GM21447 (cell line): ENCODE results near the gene TOMM7.
"Not testable (repeated sequence)": the region's sequence is repeated elsewhere in the genome, so short reads cannot be mapped to it uniquely, and the experiment has no call there.

Source experiments
- ATAC-seq: cut with Tn5 transposase; IDR thresholded peaks from one replicate; pipeline ENCODE4 v1.9.1; 2021; ENCODE audit not compliant: unreplicated experiment

Gene TOMM7

GRCh38 chr7:22853674-22854157 lies 31.1 kb upstream of the TOMM7 start:
- peak; percentile 22 for ATAC-seq

- ATAC-seq: no peak
These were observed 30.5 kb upstream of the TOMM7 start for GRCh38 chr7:22853138-22853537.

- no peak for ATAC-seq
These were observed 28.5 kb upstream of the TOMM7 start for GRCh38 chr7:22851145-22851544.

- not testable (repeated sequence) for ATAC-seq
These were observed 27.7 kb upstream of the TOMM7 start for GRCh38 chr7:22850394-22850793.

- no peak for ATAC-seq
These were observed 27.0 kb upstream of the TOMM7 start for GRCh38 chr7:22849662-22850061.

- ATAC-seq: no peak
These were observed 26.5 kb upstream of the TOMM7 start for GRCh38 chr7:22849172-22849571.

GRCh38 chr7:22846961-22847360 lies 24.3 kb upstream of the TOMM7 start:
- no peak for ATAC-seq

- ATAC-seq: no peak
These were observed 22.7 kb upstream of the TOMM7 start for GRCh38 chr7:22845221-22845834.

- no peak for ATAC-seq
These were observed 21.1 kb upstream of the TOMM7 start for GRCh38 chr7:22843681-22844309.

- ATAC-seq: no peak
These were observed 20.3 kb upstream of the TOMM7 start for GRCh38 chr7:22842973-22843372.

GRCh38 chr7:22842383-22842941 lies 19.8 kb upstream of the TOMM7 start:
- ATAC-seq: no peak

GRCh38 chr7:22841954-22842353 lies 19.3 kb upstream of the TOMM7 start:
- ATAC-seq: no peak

GRCh38 chr7:22837308-22837707 lies 14.7 kb upstream of the TOMM7 start:
- no peak for ATAC-seq

GRCh38 chr7:22836506-22836905 lies 13.9 kb upstream of the TOMM7 start:
- ATAC-seq: not testable (repeated sequence)

- ATAC-seq: no peak
These were observed 11.3 kb upstream of the TOMM7 start for GRCh38 chr7:22833957-22834356.

- ATAC-seq: no peak
These were observed 10.6 kb upstream of the TOMM7 start for GRCh38 chr7:22833113-22833855.

- no peak for ATAC-seq
These were observed 9.8 kb upstream of the TOMM7 start for GRCh38 chr7:22832401-22832800.

- no peak for ATAC-seq
These were observed 9.1 kb upstream of the TOMM7 start for GRCh38 chr7:22831602-22832305.

GRCh38 chr7:22827563-22827962 lies 4.9 kb upstream of the TOMM7 start:
- no peak for ATAC-seq

- no peak for ATAC-seq
These were observed 3.9 kb upstream of the TOMM7 start for GRCh38 chr7:22826593-22826992.

- no peak for ATAC-seq
These were observed 2.1 kb upstream of the TOMM7 start for GRCh38 chr7:22824760-22825159.
